ENCODE results near the gene RAD51. TPM values are rescaled to one million over a fixed set of nuclear protein-coding genes. Genes with fewer than 3 reads are reported as not detected.

RAD51 gene
- total RNA-seq, 4 donors from 2014 or later, result 0.64 to 2.2 (median 1.1) TPM

DNA sequence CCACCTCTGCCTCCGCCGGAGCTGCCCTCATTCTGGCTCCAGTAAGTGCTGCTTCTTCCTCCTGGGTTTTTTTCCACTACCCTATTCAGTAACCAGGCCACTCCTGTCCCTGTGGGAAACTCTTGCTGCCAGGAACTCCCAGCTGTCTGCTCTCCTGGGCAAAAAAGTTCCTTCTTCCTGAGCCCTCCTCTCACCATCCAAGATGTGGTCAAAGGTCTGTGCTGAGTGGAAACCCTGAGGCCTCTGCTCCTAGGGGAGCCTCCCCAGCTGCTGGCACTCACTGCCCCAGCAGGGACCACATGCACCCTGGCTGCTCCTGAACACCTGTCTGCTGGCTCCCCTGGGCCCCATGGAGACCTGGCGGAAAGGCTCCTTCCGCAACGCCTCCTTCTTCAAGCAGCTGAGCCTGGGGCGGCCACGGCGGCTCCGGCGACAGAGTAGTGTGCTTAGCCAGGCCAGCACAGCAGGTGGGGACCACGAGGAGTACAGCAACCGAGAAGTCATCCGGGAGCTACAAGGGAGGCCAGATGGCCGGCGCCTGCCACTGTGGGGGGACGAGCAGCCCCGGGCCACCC lies 75.3 kb downstream of the RAD51 start:
- H3K4me1 ChIP-seq, result peaks cover 71% of the 10 kb centered on the region
- no peak for DNase-seq (ENCODE audit: low spot score in 2 of 2)
- WGBS, result 61% methylated on average over 4 of the region's 17 CpGs

DNA sequence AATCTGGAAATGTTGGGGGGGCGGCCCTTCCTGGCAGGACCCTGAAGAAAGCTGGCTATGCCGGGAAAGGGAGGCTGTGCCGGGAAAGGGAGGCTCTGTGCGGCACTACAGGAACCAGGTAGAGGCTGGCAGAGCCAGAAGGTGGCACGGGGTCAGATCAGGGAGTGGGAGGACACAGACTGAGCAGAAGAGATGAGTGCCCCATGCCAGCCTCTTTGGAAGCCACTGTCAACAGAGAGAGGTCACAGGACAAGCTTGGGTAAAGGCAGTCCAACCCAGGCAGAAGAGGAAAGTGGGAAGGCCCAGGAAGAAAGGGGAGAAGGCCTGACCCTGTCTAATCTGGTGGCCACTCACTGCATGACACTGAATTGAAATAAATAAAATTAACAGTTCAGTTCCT lies 76.3 kb downstream of the RAD51 start:
- Histone ChIP-seq H3K27ac (peak overlapping the region; percentile 90), H3K4me1 (peaks cover 68% of the 10 kb centered on the region), H3K4me3 (peak overlapping the region; percentile 25), H3K36me3 (peaks cover 39% of the 10 kb centered on the region), H3K27me3 (no peaks in the 10 kb centered on the region), H3K9me3 (no peaks in the 10 kb centered on the region)
- TF ChIP-seq EP300 (IDR thresholded peaks at IDR 0.05) (no peak), POLR2A (IDR thresholded peaks at IDR 0.05) (no peak), POLR2AphosphoS5 (IDR thresholded peaks at IDR 0.05) (no peak)
- TF ChIP-seq, protein P1, sequence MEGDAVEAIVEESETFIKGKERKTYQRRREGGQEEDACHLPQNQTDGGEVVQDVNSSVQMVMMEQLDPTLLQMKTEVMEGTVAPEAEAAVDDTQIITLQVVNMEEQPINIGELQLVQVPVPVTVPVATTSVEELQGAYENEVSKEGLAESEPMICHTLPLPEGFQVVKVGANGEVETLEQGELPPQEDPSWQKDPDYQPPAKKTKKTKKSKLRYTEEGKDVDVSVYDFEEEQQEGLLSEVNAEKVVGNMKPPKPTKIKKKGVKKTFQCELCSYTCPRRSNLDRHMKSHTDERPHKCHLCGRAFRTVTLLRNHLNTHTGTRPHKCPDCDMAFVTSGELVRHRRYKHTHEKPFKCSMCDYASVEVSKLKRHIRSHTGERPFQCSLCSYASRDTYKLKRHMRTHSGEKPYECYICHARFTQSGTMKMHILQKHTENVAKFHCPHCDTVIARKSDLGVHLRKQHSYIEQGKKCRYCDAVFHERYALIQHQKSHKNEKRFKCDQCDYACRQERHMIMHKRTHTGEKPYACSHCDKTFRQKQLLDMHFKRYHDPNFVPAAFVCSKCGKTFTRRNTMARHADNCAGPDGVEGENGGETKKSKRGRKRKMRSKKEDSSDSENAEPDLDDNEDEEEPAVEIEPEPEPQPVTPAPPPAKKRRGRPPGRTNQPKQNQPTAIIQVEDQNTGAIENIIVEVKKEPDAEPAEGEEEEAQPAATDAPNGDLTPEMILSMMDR (IDR thresholded peaks at IDR 0.05), result no peak
- 91% methylated on average over 5 of the region's 5 CpGs for WGBS
- no peak for DNase-seq (ENCODE audit: low spot score in 2 of 2)

More for the DNA sequence above, 75.3 kb downstream of the RAD51 start:
- H3K27ac ChIP-seq, result peak overlapping the region; percentile 90
- no peaks in the 10 kb centered on the region for H3K27me3 ChIP-seq
- peak overlapping the region; percentile 25 for H3K4me3 ChIP-seq
- peaks cover 29% of the 10 kb centered on the region for H3K36me3 ChIP-seq
- no peaks in the 10 kb centered on the region for H3K9me3 ChIP-seq
- TF ChIP-seq POLR2AphosphoS5 (IDR thresholded peaks at IDR 0.05), result no peak
- no peak for TF ChIP-seq POLR2A (IDR thresholded peaks at IDR 0.05)
- no peak for TF ChIP-seq EP300 (IDR thresholded peaks at IDR 0.05)
- TF ChIP-seq, protein P1 (IDR thresholded peaks at IDR 0.05), result no peak

DNA sequence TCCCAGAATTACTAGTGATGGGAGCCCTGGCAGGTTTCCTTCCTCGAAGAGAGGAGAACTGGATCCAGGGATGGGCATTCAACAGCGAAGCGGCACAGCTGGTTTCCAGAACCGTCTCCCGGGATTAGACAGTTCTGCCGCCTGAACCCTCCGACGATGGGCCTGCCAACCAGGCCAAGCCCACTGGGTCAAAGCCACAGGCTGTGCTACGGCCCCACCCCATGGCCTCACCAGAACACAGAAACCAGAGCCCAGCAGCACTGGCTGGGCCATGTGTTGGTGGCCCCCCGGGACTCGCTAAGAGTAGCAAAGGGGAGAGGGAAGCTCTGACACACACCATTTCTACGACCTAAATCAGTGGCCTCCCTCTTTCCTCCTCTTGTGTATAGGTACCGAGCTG lies 77.0 kb downstream of the RAD51 start:
- Histone ChIP-seq H3K36me3 (peaks cover 44% of the 10 kb centered on the region), H3K27me3 (no peaks in the 10 kb centered on the region), H3K9me3 (no peaks in the 10 kb centered on the region), H3K4me1 (peaks cover 68% of the 10 kb centered on the region), H3K27ac (no peak overlapping the region), H3K4me3 (no peak overlapping the region)
- DNase-seq (ENCODE audit: low spot score in 2 of 2), result no peak
- 64% methylated on average over 5 of the region's 13 CpGs for WGBS
- TF ChIP-seq, protein P1 (IDR thresholded peaks at IDR 0.05), result no peak
- TF ChIP-seq POLR2A (IDR thresholded peaks at IDR 0.05) (no peak), POLR2AphosphoS5 (IDR thresholded peaks at IDR 0.05) (no peak), EP300 (IDR thresholded peaks at IDR 0.05) (no peak)

DNA sequence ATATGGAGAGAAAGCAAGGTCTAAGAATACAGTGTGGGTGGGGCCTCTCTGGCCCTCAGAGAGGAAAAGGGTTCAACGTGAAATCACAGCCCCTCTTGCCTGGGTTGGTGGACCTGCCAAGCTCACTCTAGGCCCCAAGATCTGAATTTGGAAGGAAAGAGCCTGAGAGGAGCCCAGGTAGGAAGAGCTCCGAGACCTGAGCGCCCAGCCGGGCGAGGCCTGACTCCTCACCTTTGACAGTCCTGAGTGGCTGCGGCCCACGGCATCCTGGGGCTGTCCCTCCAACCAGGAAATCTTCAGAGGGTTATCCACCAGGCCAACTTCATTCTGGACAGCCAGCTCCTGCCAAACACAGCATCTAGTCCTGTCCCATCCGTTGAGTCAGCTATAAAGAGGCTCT lies 78.5 kb downstream of the RAD51 start:
- H3K27me3 ChIP-seq, result no peaks in the 10 kb centered on the region
- peaks cover 50% of the 10 kb centered on the region for H3K36me3 ChIP-seq
- no peak for DNase-seq (ENCODE audit: low spot score in 2 of 2)
- H3K9me3 ChIP-seq, result no peaks in the 10 kb centered on the region
- peaks cover 59% of the 10 kb centered on the region for H3K4me1 ChIP-seq
- no peak overlapping the region for H3K27ac ChIP-seq
- TF ChIP-seq POLR2AphosphoS5 (IDR thresholded peaks at IDR 0.05) (no peak), POLR2A (IDR thresholded peaks at IDR 0.05) (no peak), EP300 (IDR thresholded peaks at IDR 0.05) (no peak)
- TF ChIP-seq, protein P1 (IDR thresholded peaks at IDR 0.05), result no peak
- no peak overlapping the region for H3K4me3 ChIP-seq
- 79% methylated on average over 8 of the region's 8 CpGs for WGBS

DNA sequence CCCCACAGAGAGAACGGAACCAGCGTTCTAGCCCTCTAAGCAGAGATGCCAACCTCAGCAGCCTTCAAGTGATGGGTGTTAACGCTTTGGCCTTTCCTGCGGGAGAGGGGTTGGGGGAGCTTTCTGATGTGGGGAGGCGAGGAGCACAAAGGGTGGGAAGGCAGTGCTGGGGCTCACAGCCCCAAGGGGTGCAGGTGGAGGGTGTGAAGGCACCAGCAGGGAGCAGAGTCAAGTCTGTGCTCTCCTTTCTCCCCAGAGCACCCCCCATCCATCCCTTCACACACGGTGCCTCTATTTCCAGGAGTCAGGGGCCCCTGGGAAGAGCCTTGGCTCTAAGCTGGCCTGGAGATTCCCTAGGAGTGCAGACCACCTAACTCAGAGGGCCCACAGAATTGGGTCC lies 78.9 kb downstream of the RAD51 start:
- TF ChIP-seq POLR2AphosphoS5 (IDR thresholded peaks at IDR 0.05), result no peak
- no peak for TF ChIP-seq POLR2A (IDR thresholded peaks at IDR 0.05)
- TF ChIP-seq, protein P1 (IDR thresholded peaks at IDR 0.05), result no peak
- TF ChIP-seq EP300 (IDR thresholded peaks at IDR 0.05), result no peak
- Histone ChIP-seq H3K4me1 (peaks cover 55% of the 10 kb centered on the region), H3K4me3 (no peak overlapping the region), H3K36me3 (peaks cover 55% of the 10 kb centered on the region), H3K27me3 (no peaks in the 10 kb centered on the region), H3K9me3 (no peaks in the 10 kb centered on the region), H3K27ac (no peak overlapping the region)
- no peak for DNase-seq (ENCODE audit: low spot score in 2 of 2)
- WGBS, result 97% methylated on average over 6 of the region's 6 CpGs
